HG03064 (cell line): Measurements from ENCODE around the gene OR2V2.
"Not testable (repeated sequence)": the region's sequence is repeated elsewhere in the genome, so short reads cannot be mapped to it uniquely, and the experiment has no call there.

Experiments
- ATAC-seq: cut with Tn5 transposase; IDR thresholded peaks from one replicate; pipeline ENCODE4 v1.9.1; 2021; ENCODE audit warnings: low read depth; ENCODE audit not compliant: unreplicated experiment

OR2V2 gene

GRCh38 chr5:181168595-181169118 is 21.3 kb downstream of the OR2V2 start:
- no peak for ATAC-seq

- ATAC-seq: not testable (repeated sequence)
Measured at GRCh38 chr5:181169459-181170236, 22.3 kb downstream of the OR2V2 start.

- ATAC-seq: no peak
Measured at GRCh38 chr5:181170237-181170825, 22.9 kb downstream of the OR2V2 start.

DNA sequence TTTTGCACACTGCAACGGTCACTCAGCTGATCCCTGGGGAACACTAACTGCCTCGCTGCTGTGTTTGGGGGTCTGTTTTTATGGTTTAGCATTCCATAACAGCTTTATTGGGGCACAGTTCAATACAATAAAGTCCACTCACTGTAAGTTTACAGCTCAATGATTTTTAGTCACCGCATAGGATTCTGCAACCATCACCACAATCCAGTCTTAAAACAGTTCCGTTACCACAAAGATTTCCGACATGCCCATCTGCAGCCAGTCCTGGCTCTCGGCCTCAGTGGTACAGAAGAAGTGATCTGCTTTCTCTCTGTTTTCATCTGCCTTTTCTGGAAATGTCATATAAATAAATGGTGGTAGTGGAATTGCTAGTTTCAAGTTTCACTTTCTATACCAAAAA is 23.6 kb downstream of the OR2V2 start:
- no peak for ATAC-seq

GRCh38 chr5:181171782-181172181 is 24.4 kb downstream of the OR2V2 start:
- no peak for ATAC-seq

DNA sequence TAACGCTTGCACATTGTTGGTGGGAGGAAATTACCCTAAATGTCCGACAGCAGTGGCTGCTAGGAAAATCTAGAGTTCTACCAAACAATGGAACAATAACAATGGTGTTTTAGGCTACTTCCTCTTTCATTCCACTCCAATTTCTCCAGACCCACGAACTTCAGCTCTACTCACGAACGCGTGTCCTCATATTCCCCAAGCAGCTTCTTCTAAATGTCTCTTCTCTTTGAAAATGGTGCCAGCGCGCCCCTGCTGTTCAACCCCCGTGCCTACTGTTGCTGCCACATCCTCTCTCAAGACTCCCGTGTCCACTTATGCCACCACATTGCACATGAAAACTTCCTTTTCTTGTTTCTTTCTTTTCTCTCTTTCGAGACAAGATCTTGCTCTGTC is 25.6 kb downstream of the OR2V2 start:
- ATAC-seq: no peak

- no peak for ATAC-seq
Measured at GRCh38 chr5:181173420-181174342, 26.3 kb downstream of the OR2V2 start.

- ATAC-seq: no peak
Measured at GRCh38 chr5:181176254-181176952, 29.0 kb downstream of the OR2V2 start.

- not testable (repeated sequence) for ATAC-seq
Measured at GRCh38 chr5:181177559-181177958, 30.2 kb downstream of the OR2V2 start.

GRCh38 chr5:181181650-181182565 is 34.5 kb downstream of the OR2V2 start:
- ATAC-seq: peak; percentile 68

- ATAC-seq: no peak
Measured at GRCh38 chr5:181182651-181183050, 35.3 kb downstream of the OR2V2 start.

DNA sequence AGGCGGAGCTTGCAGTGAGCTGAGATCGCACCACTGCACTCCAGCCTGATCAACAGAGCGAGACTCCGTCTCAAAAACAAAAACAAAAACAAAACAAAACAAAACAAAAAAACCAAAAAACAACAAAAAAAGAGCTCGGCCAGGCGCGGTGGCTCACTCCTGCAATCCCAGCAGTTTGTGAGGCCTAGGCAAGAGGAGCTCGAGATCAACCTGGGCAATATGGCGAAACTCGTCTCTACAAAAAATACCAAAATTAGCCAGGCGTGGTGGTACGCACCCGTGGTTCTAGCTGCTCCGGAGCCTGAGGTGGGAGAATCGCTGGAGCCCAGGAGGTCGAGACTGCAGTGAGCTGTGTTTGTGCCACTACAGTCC is 37.4 kb downstream of the OR2V2 start:
- no peak for ATAC-seq

DNA sequence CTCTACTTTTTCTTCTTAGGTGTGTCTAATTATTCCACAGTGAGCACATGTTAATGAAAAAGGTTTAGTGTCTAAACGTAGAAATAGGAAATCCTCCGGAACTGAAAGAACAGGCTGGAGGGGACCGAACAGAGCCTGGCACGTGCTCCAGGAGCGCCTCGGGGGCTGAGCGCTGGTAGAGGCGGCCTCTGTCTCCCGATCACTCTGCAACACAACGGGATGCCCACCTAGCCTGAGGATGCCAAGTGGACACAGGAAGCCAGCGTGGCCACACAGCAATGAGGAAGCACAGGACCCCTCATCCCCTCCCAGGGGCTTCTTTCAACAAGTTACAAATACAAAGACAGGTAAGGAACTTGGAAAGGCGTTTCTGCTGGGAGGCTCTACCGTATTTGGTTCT is 38.2 kb downstream of the OR2V2 start:
- no peak for ATAC-seq

DNA sequence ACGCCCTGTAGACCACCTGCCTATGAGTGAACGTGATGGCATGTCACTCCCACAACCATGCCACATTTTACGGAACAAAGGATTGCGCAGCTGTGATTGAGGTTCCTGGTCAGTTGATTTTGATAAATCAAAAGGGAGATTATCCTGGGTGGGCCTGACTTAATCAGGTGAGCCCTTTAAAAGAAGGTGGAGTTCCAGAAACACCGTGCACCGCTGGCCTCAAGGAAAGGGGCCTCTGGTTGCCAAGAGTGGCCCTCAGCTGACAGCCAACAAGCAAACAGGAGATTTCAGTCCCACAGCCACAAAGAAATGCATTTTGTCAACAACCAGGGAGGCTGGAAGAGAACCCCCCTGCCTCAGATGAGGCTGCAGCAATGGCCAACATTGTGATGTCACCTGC is 38.6 kb downstream of the OR2V2 start:
- ATAC-seq: no peak

DNA sequence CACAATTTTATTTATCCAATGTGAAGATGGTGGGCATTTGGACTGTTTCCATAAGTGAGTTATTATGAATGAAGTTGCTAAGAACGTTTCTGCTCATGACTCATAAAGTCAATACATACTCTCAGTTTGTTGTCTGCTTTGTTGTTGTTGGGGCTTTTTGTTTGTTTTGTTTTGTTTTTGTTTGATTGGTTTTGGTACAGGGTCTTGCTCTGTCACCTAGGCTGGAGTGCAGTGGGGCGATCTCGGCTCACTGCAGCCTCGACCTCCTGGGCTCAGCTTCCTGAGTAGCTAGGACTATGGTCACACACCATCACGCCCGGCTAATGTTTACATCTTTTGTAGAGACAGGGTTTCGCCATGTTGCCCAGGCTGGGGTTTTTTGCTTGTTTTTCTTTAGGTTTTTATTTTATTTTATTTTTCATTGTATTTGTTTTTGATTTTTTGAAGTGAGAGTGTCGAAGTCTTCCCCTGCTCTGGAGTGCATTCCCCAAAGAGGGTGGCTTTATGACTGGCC is 39.7 kb downstream of the OR2V2 start:
- ATAC-seq: no peak

GRCh38 chr5:181187500-181188213 is 40.3 kb downstream of the OR2V2 start:
- no peak for ATAC-seq

GRCh38 chr5:181188700-181189362 is 41.4 kb downstream of the OR2V2 start:
- ATAC-seq: no peak

GRCh38 chr5:181189363-181189961 is 42.1 kb downstream of the OR2V2 start:
- no peak for ATAC-seq
